Measurements from ENCODE around the gene PLCB3.

PLCB3 gene

GRCh38 chr11:64251016-64251752 lies at the start of gene PLCB3:
PLCB3 (plus strand) TSS chr11:64251530; CDS start chr11:64251650, 120 bp downstream.
- peak; percentile 75 for DNase-seq

GRCh38 chr11:64201543-64201942 lies 49.8 kb upstream of the PLCB3 start:
- no peak for DNase-seq

GRCh38 chr11:64202992-64203391 lies 48.3 kb upstream of the PLCB3 start:
- DNase-seq = no peak

- no peak for DNase-seq
Observed at GRCh38 chr11:64203421-64204079, 47.8 kb upstream of the PLCB3 start.

- no peak for DNase-seq
Observed at GRCh38 chr11:64204080-64204440, 47.3 kb upstream of the PLCB3 start.

- peak; percentile 76 for DNase-seq
Observed at GRCh38 chr11:64204464-64204989, 46.8 kb upstream of the PLCB3 start.

- peak; percentile 90 for DNase-seq
Observed at GRCh38 chr11:64206457-64207255, 44.7 kb upstream of the PLCB3 start, which contains the start of gene FERMT3. FERMT3 (plus strand) TSS chr11:64206721; CDS start chr11:64207365, 644 bp downstream.

GRCh38 chr11:64207256-64208085 lies 43.9 kb upstream of the PLCB3 start:
- DNase-seq = peak; percentile 90

GRCh38 chr11:64208086-64208795 lies 43.1 kb upstream of the PLCB3 start:
- DNase-seq = no peak

GRCh38 chr11:64208796-64209562 lies 42.4 kb upstream of the PLCB3 start:
- DNase-seq = no peak

GRCh38 chr11:64209563-64209843 lies 41.8 kb upstream of the PLCB3 start:
- no peak for DNase-seq

- DNase-seq = no peak
Observed at GRCh38 chr11:64210301-64211020, 40.9 kb upstream of the PLCB3 start.

GRCh38 chr11:64211181-64211872 lies 40.0 kb upstream of the PLCB3 start:
- DNase-seq = no peak

GRCh38 chr11:64216879-64217278 lies 34.5 kb upstream of the PLCB3 start:
- DNase-seq = no peak

- no peak for DNase-seq
Observed at GRCh38 chr11:64218628-64219353, 32.5 kb upstream of the PLCB3 start.

- no peak for DNase-seq
Observed at GRCh38 chr11:64219354-64219684, 32.0 kb upstream of the PLCB3 start.

- no peak for DNase-seq
Observed at GRCh38 chr11:64219755-64220154, 31.6 kb upstream of the PLCB3 start.

- no peak for DNase-seq
Observed at GRCh38 chr11:64220271-64220670, 31.1 kb upstream of the PLCB3 start.

- DNase-seq = no peak
Observed at GRCh38 chr11:64220798-64221197, 30.5 kb upstream of the PLCB3 start.

Measured in activated CD4-positive, alpha-beta T cell treated with anti-CD3 and anti-CD28 coated beads, Interleukin-2, Interleukin-6, amounts not matched to agents 100 ng/mL and 50 ng/mL, durations not matched to agents 16 hours and 8 hours (primary cell).